HG02623 (cell line): ENCODE measurements around the gene KRT80.

Source experiments
- ATAC-seq: cut with Tn5 transposase; IDR thresholded peaks from one replicate; pipeline ENCODE4 v1.9.1; 2021; ENCODE audit warnings: moderate library complexity; ENCODE audit not compliant: unreplicated experiment

The KRT80 gene

DNA sequence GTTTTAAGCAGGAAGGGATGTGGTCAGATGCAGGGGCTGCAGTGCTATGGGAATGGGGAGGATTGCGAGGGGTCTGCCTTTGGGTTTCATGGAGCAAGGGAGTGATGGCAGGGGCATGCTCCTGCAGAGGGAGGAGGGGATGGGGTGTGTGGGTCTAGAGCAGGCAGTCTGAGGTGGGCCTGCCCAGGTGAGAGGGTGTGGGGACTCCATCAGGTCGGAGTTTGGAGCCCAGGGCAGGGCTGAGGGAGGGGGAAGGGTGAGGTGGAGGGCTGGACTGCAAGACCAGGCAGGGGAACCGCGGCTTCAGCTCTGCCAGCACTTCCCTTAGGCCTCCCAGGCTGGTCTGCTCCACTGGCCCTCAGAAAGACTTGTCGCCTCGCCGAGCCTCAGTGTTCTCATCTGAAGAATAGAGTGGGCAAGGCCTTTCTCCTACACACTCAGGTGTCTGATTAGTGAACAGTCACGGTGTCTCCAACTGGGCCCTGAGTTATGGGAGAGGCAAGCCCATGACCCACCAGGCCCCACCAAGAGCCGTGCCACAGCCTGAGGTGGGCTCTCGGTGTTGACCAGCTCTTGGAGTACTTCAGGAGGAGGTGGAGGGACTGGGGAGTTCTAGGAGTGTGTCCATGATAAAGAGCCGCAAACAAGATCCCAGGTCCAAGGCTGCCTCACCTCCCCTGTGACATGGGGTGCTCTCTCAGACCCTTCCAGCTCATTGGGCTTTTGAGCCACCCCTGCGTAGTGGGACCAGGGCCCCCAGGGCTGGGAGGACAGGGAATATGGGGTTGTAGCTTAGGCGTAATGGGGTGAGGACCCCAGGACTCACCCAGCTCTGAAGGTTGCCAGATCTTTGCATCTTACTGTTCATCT is 20.1 kb upstream of the KRT80 start:
- no peak for ATAC-seq

DNA sequence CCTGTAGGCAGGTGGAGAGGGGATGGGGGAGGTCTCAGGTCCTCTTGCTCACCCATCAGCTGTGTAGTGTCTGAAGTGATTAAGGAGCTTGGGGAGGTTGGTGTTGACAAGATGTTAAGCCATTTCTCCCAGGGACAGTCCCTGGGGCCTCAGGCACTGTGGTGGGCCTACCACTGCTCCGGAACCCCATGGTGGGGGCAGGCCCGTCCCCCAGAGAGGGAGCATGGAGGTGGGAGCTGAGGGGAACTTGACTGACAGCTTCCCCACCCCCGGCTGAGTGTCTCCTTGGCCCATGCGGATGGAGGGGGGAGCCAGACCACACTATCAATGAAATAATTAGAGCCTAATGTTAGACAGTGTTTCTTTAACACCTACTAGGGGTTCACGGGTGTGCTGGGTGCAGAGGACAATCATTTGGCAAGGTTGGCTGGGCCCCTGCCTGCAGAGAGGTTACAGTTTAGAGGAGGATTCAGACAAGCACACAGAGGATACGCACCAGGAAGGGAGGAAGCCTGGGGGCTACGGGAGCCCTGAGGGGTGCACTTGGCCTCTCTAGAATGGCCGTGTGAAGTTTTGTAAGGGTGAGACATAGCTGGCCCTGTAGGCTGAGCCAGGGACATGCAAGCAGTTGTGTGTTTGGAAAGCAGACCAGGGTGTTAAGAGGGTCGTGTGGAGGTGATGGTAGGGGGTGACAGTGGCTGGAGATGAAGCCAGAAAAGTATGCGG is 19.3 kb upstream of the KRT80 start:
- no peak for ATAC-seq

DNA sequence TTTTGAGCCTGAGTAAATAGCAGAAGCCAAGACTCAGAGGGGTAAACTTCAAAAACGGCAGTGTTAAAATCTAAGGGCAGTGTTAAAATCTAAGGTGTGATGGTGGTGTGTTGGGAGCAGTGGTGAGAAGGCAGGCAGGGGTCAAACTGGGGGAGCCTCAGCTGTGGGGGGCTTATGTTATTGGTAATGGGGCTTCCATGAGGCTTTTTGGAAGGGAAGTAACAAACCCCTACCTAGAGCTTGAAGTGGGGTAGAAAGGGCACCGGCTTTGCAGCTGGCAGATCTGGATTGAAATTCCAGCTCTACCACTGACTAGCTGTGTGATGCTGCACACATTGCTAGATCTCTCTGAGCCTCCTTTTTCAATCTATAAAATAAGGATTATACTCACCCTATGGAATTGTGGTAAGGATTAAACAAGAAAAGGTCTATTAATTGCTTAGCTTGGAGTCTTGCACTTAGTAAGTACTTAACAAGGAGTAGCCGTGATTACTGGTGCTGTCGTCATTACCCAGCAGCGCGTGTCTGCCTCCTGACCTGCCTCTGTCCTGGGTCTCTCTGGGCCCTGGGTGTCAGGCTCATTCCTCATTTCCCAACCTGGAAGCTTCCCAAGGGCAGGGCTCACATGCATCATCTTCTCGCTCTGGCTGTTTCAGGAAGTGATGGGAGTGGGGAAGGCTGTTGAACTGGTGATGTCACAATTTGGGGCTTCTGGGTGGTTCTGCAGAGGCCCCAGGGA is 18.5 kb upstream of the KRT80 start:
- no peak for ATAC-seq

DNA sequence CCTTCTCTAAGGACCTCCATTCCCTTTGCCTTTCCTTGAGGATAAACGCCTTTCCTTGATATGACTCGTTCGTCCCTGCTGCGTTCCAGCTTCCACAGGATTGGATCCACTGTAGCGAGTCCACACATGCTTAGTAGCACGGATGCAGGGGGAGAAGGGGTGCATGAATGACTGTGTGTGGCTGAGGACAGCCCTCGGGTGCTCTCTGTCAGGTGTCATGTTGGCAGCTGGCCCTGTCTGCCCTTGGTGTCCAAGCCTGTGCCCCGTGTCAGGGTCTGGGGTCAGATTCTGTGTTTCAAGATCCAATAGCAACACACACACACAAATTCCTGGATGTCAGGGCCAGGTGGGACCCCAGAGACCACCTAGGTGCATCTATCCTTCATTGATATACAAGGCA is 17.5 kb upstream of the KRT80 start:
- no peak for ATAC-seq

DNA sequence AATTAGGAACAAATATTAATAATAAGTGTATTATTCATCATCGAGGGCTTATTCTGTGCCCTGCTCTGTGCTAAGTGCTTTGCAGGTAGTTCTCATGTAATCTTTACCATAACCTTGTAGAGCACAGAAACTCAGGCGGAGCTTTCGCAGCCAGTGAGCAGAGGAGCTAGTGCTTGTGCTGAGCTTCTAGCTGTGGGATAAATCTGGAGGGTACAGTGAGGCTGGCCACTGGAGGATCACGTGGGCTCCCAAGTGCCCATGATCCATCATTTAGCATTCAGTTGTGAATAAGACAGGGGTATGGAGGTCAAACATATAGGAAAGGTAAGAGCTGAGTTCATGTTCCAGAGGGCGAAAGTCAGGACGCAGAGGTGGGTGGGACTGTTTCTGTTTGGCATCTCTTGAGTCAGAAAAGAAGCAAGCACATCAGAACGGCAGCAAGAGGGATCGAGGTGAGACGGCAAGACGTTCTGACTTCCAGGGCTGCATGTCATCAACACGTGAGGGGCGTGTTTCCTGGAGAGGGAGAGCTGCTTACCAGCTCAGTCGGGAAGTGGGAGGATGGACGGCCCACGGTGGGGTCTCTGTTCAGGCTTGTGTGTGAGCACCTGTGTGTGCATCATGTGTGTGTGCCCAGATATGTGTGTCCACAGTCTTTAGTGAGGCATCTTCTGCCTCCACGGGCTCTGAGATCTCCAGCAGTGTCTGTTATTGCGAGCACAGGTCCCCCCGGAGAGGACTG is 16.8 kb upstream of the KRT80 start:
- ATAC-seq = no peak

DNA sequence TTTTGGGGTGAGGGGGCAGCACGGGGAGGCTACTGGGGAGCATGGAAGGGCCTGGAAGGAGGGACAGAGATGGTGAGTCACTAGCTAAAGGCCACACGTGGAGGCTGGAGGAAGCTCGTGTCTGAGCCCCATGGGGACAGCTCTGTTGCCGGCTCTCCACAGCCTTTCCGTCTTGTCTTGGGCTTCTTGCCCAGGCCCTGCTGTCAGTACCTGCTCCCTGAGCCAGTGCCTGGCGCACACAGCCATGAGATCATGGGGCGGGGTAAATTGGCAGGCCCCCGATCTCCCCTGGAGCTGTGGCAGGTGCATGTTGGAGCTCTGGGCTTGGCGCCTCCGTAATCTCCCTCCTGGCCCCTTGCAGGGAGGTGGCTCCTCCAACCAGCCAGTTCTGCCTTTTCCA is 16.1 kb upstream of the KRT80 start:
- ATAC-seq = no peak

DNA sequence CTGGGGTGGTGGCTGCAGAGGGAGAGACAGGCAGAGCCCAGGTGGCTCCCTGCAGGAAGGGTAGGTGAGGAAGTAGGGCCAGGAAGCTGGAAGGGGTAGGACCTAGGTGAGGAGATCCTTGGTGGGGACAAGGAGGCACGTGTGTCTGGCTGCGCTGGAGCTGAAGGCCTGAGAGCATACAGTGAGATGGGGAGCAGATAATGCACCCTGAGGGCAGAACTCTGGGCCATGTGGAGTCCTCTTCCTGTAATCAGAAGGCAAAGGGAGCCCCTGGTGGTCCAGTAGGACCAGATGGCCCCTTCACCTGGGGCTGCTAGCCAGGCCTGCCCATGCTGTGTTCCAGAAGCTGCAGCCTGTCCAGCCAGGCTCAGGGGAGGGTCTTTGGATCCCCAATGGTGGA is 15.3 kb upstream of the KRT80 start:
- no peak for ATAC-seq

DNA sequence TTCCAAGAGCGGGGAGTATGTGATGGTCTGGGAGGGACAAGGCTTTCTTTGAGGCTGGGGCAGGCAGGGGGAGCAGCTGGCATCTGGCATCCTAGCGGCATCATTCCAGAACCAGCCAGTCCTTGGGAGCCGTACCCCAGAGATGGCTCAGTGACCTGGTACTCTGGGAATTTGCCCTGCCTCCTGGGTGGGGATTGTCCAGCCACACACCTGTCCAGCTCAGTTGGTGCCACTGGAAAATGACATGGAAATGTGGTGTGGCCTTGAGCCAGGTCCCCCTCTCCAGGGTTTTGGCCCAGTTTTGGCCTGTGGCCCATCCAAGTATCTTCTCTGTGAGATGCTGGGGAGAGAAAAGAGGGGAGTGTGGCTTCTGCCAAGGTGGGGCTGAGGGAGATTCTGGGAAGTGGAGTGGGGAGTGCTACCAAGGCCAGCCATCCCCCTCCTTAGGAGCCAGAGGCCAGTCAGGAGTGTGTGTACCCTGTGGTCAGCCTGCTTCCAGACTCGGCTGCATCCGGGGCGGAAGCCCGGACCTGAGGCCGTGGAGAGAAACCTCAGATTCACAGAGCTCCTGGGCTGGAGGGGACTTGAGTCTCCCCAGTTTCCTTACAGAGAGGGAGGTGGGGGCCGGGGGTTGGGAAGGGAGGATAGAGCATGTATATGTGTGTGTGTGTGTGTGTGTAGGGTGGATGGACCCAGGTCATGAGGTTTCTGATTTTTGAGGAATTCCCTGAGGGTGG is 14.7 kb upstream of the KRT80 start:
- ATAC-seq = no peak

DNA sequence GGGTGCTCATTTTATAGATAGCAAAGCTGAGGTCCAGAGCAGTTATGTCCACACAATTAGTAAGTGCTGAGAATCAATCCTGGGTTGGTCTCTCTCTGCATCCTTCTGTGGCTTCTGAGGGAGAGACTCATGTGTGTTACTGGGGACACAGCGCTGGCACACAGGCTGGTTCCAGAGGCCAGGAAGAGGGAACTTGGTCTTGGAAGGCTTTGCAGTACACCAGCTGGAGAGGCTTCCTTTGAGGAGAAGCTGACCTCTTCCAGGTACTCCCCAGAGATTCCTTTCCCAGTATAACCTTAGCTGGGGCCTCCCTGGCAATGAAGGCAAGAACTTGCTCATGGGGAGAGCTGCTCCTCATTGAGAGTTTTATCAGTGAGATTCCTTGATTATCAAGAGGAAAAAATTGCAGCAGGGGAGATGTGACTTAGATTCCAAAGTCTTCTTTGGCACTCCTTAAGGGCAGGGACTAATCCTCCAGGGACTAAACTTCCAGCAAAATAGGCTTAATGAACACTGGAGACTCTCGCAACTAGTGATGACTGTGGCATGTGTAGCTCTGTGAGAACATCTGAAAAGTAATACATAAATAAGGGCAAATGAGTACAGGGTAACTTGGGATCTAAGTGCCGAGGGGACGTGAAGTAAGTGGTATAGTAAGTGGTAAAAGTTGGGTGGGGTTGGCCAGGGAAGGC is 13.9 kb upstream of the KRT80 start:
- ATAC-seq = no peak

DNA sequence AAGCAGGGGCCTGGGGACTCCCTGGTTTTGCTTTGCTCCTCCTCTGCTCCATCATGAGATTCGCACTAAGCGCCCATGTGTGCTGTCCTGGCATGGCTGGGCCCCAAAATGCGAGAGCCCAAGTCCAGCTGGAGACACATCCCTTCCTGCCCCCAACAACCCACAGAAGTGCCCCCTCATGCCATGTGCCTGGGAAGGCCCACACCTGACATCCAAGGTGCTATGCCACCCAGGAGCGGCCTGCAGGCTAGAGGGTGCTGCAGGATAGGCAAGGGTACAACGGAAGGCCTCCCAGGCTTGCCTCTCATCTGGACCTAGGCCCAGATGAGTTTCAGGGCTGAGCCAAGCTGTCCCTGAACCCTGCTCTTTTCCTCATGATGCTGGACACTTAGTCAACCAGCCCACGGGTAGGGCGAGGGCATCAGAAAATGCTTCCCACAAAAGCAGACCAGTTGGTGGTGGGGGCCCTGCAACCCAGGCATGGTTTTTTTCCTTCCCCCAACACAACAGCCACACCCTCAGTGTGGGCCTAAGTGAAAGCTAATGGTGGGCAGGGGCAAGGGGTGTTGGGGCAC is 13.2 kb upstream of the KRT80 start:
- ATAC-seq = no peak

DNA sequence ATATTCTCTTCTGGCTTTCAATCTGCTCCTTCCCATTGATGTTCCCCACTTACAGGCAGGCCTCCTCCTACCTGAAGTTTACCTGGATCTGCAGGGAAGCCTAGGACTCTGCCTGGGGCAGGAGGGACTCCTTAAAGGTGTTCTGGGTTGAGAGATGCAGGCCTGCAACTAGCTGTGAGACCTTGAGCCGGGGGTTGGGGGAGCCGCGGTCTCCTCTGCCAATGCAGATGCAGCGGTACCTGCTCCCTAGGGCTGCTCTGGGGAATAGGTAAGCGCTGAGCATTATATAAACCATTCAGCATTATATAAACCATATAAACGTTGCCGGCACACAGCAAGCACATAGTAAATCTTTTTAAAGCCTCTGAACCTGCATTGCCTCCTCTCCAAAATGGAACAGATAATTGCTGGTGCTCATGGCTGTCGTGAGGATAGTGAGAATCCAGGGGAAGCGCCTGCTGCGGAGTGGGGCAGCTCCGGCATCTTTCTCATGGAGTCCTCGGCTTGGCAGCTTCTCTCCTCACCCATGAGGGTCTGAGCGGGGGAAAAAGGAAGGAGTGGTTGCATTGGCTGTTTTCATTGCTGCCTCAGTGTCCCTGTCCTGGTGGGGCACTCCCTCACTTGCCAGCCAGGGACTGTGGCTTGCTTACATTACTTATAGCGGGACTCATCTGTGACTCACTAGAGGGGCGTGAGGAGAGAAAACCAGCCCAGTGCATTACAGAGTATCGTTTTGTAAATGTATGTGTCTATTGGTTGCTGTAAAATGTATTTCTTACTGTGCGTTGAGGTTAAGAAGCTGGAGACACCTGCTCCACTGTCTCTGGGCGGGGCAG is 12.5 kb upstream of the KRT80 start:
- no peak for ATAC-seq

DNA sequence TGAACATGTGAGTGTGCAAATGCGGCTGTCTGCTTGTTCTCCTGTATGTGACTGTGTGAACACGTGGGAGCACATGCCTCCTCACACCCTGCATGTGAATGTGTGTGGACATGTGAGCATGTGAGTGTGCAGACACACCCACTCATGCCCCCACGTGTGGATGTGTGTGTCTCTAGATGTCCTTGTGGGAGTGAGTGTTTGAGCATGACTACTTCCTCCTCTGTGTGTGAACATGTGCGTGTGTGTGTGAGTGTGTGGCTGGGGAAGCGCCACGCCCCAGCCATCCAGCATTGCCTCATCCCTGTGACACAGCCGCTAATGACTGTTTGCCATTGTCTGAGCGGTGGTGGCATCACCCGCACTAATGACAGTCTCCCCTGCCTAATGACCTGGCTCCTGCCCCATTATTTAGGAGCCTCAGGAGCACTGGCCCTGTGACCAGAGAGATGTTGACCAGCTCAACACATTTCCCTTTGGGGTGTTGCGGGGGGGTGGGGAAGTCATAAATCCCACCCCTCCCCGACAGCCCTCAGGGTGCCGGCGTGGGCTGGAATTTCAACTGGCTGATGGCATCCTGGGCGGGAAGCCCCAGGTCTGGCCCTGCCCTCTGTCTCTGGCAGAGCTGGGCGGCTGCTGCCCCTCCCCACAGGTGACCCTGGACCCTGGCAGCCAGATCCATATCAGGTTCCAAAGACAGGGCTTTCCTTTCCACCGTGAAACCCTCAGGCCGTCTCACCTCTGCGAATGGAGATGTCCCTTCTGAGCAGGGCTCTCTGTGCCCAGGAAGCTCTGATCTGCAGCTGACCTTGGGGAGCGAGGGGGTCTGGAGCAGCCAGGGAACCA is 11.5 kb upstream of the KRT80 start:
- ATAC-seq = no peak

DNA sequence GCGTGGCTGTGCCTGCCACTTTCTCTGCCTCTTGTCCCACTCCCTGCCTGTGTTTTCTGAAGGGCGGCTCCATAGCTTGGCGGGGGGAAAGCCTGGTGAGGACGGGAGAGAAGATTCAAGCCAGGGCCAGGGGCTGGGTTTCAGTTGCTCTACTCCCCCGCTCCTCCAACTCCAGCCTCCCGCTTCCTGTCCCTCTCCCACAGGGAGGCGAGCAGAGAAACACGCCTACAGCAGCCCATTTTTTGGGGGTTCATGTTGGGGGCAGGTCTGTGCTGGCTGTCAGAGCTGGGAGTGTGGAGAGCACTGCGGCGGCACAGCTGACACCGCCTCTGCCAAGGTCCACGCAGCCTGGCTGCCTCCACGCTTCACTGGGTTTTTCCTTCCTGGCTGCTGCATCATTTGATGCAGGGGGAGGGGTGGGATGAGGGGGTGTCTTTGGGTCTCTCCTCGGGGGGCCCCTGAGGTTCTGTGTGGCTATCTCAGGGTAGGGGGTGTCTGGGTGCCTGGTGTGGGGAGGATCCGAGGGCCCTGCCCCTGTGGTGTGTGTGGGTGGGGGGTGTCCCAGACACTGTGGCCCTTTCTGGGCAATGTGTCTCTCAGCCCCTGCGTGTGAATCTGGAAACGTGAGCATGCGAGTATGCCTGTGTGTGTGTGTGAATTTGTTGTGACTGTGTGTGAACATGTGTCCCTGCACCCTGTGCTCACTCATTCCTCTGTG is 10.7 kb upstream of the KRT80 start:
- no peak for ATAC-seq

DNA sequence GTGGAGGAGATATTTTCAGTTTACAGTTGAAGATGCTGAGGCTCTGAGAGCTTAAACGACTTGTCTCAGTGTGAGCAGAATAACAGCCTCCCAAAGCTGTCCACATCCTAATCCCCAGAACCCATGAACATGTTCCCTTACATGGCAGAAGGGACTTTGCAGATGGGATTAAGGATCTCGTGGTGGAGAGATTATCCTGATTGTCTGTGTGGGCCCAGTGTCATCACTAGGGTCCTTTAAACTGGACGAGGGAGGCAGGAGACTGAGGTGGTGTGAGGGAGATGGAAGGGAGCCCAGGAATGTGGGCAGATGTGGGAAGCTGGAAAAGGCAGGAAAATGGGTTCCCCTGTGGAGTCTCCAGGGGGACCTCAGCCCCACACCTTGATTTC is 9.6 kb upstream of the KRT80 start:
- ATAC-seq = no peak

DNA sequence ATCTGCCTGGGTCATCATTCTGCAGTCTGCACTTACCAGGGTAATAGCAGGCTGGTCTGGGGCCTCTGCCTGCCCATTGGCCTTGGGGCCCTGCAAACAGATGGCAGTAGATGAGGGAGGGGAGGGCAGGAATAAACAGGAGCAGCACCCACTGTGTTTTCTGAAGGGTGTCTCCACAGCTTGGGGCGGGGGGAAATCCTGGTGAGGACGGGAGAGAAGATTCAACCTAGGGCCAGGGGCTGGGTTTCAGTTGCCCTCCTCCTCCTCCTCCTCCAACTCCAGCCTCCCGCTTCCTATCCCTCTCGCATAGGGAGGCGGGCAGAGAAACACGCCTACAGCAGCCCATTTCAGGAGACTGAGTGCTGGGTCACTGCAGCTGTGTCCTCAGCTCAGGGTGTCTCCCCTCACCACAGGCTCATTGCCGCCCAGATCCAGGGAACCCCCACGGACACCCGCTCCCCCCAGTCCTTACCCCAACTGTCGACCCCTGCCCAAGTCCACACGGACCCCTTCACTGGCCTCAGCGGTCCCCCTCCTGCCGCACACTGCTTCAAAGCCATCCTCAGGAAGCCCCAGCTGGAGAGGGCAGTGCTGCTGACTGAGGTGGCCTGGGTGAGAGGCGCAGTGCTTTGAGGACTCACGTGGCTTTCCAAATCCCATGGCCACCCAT is 9.1 kb upstream of the KRT80 start:
- no peak for ATAC-seq

DNA sequence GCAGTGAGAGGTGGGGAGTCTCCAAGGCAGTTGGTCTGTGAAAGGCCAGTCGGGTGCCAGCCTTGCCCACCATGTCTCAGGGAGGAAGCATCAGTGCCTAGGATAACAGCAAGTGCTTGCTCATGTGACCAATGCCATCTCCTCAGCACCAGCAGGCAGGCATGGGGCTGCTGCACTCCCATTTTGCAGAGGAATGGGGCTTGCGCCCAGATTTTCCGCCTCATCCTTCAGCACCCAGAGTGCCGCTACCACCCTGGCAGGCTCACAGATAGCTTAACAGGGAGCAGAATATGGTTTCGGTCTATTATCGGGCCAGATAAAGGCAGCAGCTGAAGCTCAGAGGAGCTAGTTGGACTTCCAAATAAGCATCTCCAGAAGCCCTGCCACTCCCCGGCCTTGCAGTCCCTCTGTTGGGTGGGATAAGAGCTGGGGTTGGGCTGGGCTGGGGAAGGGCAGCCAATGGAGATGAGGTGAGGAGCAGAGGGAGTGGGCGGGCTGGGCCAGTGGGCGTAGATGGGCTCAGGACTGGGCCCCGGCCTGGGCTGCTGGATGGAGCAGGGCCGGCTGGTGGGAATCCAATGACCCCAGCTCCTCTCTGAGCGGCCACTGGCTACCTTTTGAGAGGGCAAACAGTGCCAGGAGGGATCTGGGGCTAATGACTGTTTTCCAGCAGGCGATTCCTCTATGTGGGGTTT is 8.4 kb upstream of the KRT80 start:
- no peak for ATAC-seq
